SH-SY5Y (cell line): Measurements from ENCODE around the gene MYOCOS.

ENCODE experiments used
- GATA2 ChIP-seq: IDR thresholded peaks from 2 replicates; pipeline ENCODE4 v1.6.1; 2011; ENCODE audit warnings: mild to moderate bottlenecking, low read depth, low read length
- GATA3 ChIP-seq: IDR thresholded peaks from 2 replicates; pipeline ENCODE4 v1.6.1; 2011; ENCODE audit warnings: low read depth, mild to moderate bottlenecking, low read length, moderate library complexity

- no peak for TF ChIP-seq GATA2
- TF ChIP-seq GATA3, result no peak
These were observed 22.9 kb downstream of the MYOCOS start for GRCh38 chr1:171644805-171645483.
